GM21825 (cell line): Measurements from ENCODE around the gene HSBP1.

Source experiments
- ATAC-seq: cut with Tn5 transposase; IDR thresholded peaks from one replicate; pipeline ENCODE4 v1.9.1; 2021; ENCODE audit warnings: mild to moderate bottlenecking, moderate library complexity; ENCODE audit not compliant: unreplicated experiment

Gene HSBP1

DNA sequence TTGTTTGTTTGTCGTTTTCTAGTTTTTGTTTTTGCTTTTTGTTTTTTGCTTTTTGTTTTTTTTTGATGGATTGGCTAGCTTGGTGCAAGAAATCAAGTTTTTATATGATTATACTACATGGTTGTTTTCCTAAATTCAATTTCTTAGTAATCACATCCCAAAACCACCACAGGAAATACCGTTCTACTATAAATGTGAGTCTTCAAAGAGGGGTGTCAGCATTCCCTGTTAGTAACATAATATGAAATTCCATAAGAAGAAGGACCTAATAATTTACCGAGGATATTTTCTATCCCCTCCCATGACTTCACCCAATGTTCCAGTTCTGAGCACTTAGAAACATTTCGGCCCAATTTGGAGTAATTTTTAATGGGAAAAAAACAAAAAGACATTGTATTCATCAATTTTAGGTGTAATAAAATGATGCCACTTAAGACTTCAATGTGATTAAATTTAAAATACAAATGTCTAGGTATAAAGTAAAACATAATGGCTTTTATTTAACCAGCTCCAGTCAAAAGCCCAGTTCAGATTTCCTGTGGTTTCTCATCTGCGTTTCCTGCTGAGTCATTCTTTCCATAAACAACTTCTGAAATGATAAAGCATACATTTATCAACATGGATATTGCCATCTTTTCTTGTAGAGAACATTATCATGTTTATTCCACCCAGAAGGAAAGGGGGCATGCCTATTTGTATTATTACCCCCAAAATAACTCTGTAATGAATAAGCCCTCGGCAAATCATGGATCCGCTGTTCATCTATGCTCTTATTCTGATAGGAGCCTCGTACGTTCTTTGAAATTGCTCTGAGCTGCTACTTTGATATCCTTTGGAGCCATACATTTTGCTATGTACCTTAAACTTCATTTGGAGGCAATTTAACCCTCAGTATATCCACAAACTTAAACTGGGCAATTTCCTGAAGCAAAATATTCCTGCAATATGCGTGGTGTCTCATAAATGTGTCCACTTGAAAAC, 28.1 kb downstream of the HSBP1 start:
- no peak for ATAC-seq

DNA sequence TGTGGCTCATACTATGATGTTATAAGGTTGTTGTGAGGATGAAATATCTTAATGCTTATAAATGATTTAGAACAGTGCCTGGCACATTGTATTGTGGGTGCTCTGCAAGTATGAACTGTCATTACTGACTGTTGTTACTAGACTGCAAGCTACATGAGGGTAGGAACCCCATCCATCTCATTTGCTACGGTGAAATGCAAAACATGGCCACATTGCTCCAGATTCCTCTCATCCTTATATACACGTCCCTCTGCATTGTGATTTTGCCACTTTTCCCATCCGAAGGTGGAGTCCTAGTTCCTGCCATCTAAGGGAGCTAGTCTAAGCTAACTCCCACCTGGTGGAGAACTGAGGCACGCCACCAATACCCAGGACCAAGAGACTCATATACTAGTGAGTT, 29.8 kb downstream of the HSBP1 start:
- no peak for ATAC-seq

DNA sequence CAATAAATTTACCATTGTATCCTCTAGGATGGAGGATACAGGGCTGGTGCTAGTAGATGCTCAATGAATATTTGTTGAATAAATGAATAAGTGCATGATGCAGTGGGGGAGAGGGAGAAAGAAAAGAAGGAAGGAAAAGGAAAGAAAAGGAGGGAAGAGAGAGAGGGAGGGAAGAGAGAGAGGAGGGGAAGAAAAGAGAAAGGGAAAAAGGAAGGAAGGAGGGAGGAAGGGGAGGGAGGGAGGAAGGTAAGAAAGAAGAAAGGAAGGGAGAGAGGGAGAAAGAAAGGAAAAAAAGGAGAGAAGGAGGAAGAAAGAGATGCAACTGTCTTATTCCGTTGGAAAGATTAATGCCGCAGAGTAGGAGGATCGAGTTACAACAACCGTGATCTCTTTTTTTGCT, 30.4 kb downstream of the HSBP1 start:
- no peak for ATAC-seq

DNA sequence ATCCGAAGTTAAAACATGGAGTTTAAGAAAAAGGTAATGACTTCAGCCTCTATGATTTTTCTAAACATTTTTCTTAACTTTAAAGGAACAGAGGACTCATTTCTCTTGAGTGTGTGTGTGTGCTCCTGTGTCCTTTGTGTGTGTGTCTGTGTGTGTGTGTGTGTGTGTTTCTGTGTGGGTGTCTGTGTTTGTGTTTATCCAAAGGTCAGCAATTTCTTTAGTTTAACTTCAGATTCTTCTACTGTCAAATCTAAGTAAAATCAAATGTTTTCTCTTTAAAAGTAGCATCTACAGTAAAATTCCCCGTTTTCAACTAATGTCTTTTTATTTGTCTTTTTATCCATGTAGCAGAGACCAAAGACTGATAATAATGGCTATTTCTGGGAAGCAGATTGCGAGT, 31.8 kb downstream of the HSBP1 start:
- ATAC-seq, result no peak

DNA sequence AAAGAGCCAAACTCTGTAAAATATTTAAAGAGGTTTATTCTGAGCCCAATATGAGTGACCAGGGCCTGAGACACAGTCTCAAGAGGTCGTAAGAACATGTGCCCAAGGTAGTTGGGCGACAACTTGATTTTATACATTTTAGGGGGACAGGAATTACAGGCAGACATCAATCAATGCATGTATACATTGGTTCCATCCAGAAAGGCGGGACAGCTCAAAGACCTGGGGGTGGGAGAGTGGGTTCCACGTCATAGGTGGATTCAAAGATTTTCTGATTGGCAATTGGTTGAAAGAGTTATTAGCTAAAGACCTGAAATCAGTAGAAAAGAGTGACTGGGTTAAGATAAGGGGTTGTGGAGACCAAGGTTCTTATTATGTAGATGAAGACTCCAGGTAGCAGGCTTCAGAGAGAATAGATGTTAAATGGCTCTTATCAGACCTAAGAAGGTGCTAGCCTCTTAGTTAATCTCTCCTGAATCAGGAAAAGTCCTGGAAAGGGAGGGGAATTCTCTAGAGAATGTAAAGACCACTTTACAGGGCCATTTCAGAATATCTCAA, 32.4 kb downstream of the HSBP1 start:
- no peak for ATAC-seq

DNA sequence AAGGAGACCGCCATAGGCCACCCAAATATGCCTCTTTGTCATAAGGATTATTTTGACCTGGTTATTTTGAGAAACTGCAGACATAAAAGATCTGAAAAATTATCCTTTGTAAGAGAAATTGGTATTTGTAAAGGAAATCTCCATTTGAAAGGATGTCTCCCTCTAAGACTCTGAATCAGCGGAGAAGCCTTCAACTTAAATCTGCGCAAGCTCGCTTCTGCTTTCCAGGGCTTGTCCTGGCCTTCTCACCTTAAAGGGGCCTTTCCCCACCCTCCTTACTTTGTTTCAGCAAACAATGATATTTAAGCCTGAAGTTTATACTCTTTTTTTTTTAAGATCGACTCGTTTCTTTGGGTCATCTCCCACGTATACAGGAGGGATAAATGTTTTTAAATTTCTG, 34.5 kb downstream of the HSBP1 start:
- no peak for ATAC-seq

DNA sequence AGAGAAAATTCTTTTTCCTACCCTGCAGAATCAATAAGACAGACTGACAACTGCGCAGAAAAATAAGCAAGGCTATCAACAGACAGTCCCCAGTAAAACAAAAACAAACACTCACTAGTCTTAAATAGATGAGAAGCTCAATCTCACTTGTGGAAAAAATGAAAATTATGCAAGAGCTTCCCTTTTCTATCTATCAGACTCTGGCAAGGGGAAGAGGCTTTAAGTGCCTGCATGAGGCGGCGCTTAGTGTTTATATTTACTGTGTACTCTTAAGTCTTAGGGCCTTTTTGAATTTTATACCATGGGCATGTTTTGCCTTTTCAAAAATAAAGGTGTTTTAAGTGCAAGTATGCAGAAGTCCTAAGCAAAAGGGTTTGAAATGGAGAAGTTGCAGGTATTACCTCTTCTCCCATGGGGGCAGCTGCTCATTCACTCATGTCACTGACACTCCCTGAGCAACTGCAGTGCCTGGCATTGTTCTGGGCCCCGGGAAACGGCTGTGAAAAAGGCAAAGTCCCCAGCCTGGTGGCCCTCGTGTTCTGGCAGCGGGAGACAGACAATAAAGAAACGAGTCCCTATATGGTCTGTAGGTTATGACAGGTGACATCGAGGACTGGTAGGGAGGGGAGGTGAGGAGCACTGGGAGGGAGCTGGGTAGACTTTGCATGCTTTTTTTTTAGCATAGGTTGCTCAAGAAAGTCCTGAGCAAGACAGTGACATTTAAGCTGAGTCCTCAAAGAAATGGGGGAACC, 35.2 kb downstream of the HSBP1 start:
- ATAC-seq, result no peak

DNA sequence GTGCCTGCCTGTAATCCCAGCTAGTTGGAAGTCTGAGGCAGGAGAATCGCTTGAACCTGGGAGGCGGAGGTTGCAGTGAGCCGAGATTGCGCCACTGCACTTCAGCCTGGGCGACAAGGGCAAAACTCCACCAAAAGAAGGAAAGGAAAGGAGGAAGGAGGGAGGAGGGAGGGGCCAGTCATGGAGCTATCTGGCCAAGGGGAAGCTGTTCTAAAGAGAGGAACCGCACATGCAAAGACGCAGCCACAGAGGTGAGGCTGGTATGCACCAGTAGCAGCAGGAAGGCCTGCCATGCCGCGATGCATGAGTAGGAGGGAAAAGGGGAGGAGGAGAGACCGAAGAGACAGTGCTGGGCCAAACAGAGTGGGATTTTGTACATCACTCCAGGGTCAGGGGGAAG, 35.9 kb downstream of the HSBP1 start:
- ATAC-seq, result no peak

DNA sequence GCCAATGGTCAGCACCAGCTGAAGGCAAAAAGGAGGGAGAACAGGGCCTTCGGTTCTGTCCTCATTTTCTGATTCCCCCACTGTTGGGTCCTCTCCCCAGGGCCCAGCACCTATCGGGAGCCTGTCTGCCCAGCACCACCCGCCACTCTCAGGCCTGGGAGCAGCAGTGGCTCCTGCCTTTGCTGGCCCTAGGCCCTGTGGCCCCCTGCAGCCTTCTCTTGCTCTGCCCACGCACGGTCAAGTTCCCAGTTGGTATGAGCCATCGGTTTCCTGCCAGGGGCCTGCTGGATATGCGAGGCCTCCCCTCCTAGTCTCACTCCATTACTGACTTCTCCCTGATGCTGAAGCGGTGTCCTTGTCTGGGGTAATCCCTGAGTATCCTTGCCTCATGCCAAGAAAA, 37.5 kb downstream of the HSBP1 start:
- ATAC-seq, result no peak

DNA sequence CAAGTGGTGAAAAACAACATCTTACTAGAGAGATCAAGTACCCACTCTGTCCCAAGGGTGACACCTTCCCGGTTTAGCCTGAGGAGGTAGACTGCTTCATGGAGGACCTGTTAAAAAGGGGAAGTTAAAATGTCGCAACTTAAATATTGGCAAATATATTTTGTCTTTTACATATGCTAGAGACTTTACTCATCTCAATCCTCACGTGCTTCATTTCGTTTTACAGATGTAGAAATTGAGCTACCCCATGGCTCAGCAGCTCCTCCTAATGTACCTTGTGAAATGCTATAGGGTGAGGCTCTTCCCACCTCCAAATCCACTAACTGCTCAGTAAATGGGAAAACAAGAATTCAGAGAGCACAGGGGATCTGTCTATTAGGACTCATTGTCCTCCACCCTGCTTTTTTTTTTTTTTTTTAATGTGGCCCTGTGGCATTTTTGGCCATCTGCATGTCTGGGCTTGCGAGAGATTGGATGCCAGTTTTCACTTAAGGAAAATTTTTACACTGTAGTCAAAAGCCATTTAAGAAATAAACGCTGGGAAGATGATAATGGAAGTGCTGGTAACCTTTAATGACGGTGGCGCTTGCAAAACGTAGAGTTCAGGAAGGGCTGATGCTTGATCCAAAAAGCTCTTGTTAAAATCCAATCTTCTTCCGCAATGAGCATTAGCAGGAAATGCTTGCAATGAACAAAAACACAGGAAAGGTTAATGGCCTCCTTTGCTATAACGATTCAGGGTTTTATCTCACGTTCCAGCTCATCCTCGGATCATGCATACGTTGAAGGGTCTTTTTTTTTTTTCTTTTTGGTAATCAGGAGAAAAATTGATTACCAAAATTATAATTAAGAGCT, 39.8 kb downstream of the HSBP1 start:
- no peak for ATAC-seq

DNA sequence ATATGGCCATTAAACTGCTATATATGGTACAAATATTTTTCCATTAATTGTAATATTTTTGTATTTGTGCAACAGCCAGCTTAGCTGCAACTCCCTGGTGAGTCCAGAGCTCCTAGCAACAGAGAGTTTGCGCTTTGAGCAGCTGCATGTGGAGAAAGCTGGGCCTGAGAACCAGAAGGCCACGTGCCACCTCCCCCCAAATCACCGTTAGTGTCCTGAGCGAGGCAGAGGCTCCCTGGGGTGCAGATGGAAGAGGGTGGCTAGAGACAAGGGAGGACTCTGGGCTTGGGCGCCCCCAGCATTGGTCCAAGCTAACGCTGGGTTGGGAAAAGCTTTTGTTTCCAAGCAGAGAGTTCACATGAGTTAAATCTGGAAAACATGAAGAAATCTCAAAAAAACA, 41.6 kb downstream of the HSBP1 start:
- no peak for ATAC-seq

DNA sequence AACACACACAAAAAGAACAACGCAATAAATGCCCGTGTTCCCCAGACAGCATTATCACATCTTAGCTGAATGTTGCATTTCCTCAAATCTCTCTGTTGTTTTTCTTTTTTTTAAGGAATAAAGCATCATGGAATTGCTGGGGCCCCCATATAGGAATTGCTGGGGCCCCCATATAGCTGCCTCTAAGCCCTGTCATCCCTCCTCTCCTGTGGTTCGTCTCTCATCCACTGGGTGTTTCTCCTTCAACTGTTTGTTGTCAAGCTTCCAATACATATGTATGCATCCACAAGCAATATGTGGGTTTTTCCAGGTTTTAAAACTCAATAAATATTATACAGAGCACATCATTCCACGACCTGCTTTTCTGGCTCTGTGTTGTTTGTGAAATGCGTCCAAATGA, 43.2 kb downstream of the HSBP1 start:
- no peak for ATAC-seq

DNA sequence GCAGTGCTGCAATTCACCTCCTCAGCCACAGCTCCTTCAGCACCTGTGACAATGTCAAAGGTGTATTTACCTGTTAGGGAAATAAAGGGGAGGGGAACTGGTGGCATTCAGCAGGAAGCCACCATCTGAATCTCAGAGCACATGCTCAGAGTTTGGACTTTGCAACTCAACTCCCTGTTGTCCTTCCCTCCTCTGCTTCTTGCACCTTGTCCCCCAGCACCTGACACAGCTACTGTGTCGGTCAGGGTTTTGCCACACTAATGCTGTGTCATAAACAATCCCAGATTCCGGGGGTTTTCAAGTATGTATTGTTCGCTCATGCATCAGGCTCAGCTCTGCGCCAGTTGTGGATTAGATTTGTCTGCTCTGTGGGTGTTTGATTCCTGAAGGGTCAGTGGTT, 43.7 kb downstream of the HSBP1 start:
- no peak for ATAC-seq

DNA sequence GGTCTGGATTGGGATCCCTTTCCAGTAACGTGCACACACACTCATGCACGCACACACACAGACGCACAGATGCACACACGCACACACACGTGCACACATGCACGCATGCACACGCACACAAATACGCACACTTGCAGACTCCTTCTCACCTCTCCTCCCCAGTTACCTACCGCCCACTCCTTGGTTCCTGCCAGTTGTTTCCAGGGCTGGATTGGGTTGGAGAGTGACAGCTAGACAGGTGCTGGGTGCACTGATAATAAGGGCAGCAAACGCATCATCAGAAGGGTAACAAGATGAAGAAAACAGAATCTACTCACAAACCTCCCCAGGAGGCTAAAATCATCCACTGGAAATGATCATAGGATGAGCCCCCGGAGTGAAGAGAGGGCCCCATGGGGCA, 45.0 kb downstream of the HSBP1 start:
- no peak for ATAC-seq

DNA sequence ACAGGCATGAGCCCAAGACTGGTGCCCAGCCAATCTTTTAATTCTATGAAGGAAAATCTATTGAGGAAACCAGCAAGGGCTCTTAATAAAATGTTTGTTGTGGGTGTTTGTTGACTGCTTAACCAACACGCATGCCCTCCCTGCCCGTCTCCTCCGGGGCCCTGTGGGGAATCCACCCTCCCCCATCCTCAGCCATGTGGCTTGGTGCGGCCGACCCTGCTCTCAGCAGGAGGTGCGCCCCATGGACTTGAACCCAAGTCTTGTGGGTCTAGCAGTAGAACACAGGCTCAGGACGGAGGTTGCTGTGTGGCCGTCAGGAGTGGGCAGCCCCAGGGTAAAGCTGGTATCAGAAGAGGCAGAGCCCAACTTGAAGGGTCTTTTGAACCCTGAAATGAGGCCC, 46.1 kb downstream of the HSBP1 start:
- ATAC-seq, result no peak

DNA sequence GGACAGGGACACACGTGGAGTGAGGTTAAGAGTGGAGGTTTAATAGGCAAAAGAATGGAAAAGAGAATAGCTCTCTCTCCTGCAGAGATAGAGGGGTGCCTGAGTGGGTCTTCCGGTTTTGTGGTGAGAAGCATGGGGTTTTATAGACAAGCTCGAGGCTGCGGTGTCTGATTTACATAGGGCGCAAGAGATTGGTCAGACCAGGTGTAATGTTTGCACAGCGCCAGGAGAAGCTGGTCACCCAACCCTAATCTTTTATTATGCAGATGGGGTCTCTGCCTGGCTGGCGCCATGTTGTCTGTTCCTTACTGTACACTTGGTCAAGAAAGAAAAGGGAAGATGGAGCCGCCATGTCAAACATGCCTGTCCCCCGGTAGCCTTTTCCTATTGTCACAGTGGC, 46.6 kb downstream of the HSBP1 start:
- ATAC-seq, result no peak

DNA sequence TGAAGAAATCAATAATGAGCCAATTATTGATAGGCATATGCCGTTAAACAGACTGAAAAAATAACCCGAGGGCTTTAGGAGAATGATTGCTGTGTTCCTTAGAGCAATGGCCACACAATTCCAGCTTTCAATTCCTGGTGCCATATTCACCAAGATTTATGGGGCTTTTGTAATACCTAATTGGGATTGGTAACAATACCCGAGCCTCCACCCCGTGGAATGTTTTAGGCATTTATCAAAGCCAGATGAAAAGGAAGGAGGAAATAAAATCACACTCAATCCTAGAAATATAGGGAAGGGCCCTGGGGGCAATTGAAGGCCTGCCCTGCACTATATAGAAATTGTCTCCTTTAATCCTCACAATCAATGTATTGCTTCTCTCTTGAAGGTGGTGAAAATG, 49.0 kb downstream of the HSBP1 start:
- ATAC-seq, result no peak

DNA sequence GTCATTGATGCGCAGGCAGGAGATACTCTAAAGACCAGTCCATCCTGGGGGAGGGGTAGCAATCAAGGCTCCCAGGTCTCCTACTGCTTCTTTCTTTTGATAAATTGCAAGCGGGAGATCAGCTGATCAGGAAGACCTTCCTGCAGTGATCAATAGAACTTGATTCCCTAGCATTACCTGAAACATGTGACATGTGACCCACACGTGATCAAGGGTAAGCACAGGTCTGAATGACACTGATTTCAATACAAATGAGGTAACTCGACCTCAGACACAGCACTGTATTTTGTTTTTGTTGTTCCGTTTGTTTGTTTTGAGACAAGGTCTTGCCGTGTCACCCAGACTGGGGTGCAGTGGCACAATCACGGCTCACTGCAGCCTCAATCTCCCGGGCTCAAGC, 51.5 kb downstream of the HSBP1 start:
- ATAC-seq, result no peak

DNA sequence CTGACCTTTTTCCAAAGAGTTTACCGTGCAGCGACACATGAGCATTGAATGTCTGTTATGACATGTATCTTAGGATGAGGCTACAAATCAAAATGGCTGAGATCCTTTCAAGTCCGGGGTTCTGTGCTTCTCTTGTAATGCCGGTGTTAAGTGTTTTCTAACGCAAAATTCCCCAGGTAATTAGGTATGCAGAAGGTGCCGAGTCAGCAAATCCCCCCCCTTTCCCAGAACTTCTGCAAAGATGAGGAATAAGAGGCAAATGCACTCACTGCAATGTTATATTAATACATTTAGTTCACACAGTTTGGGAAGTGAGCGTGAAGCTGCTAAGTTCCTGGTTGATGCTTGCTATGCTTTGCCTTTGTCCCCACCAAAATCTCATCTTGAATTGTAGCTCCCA, 54.9 kb downstream of the HSBP1 start:
- no peak for ATAC-seq

DNA sequence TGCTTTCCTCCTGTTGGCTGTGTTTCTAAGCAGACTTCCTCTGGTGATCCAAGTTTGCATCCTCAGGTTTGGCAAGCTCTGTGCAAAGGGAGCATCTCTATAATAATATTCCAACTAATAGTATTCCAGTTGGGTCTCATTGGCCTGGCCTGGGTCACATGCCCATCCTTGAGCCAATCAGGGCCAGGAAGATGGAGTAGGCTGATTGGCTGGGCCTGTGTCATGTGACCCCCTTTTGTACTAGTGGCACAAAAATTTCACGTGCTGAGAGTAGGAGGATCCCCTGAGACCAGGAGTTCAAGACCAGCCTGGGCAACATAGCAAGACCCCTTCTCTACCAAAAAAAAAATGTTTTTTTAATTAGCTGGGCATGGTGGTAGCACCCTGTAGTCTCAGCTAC, 55.9 kb downstream of the HSBP1 start:
- no peak for ATAC-seq
